Measurements from ENCODE around the gene RAET1L.
"Not testable (repeated sequence)": the region's sequence is repeated elsewhere in the genome, so short reads cannot be mapped to it uniquely, and the experiment has no call there.

RAET1L gene

GRCh38 chr6:150016324-150017185 lies 8.8 kb downstream of the RAET1L start:
- no peak for DNase-seq

GRCh38 chr6:150015281-150016001 lies 9.9 kb downstream of the RAET1L start:
- not testable (repeated sequence) for DNase-seq

GRCh38 chr6:150014623-150015280 lies 10.6 kb downstream of the RAET1L start:
- not testable (repeated sequence) for DNase-seq

GRCh38 chr6:150013785-150014622 lies 11.3 kb downstream of the RAET1L start:
- not testable (repeated sequence) for DNase-seq

GRCh38 chr6:150012846-150013784 lies 12.2 kb downstream of the RAET1L start:
- not testable (repeated sequence) for DNase-seq

- no peak for DNase-seq
Observed at GRCh38 chr6:150008588-150008987, 16.7 kb downstream of the RAET1L start.

- no peak for DNase-seq
Observed at GRCh38 chr6:150006961-150007464, 18.3 kb downstream of the RAET1L start.

- DNase-seq, result no peak
Observed at GRCh38 chr6:150005761-150006651, 19.3 kb downstream of the RAET1L start.

- peak; percentile 91 for DNase-seq
Observed at GRCh38 chr6:150004783-150005717, 20.3 kb downstream of the RAET1L start.

- DNase-seq, result no peak
Observed at GRCh38 chr6:150004101-150004782, 21.1 kb downstream of the RAET1L start.

GRCh38 chr6:150003599-150003998 lies 21.7 kb downstream of the RAET1L start:
- DNase-seq, result not testable (repeated sequence)

- no peak for DNase-seq
Observed at GRCh38 chr6:150002710-150003109, 22.6 kb downstream of the RAET1L start.

GRCh38 chr6:150001295-150002008 lies 23.9 kb downstream of the RAET1L start:
- DNase-seq, result no peak

GRCh38 chr6:149999636-150000035 lies 25.7 kb downstream of the RAET1L start:
- DNase-seq, result no peak

- no peak for DNase-seq
Observed at GRCh38 chr6:149995971-149996370, 29.4 kb downstream of the RAET1L start.

GRCh38 chr6:149995235-149995750 lies 30.0 kb downstream of the RAET1L start:
- no peak for DNase-seq

- DNase-seq, result no peak
Observed at GRCh38 chr6:149991838-149992237, 33.5 kb downstream of the RAET1L start.

Data from right kidney (tissue), 1 donor.